LNCaP clone FGC (cell line): ENCODE data around the gene CCNT2.
A peak's percentile ranks its signal among the peaks of the same experiment; 100 is the strongest.

Experiments
- DNase-seq: peaks from one replicate; pipeline ENCODE4 v3.0.0-alpha.2; 2011; ENCODE audit warnings: low read depth
- H3K4me3 ChIP-seq: 2 replicates; pipeline ENCODE4 v1.5.1; 2011; ENCODE audit warnings: mild to moderate bottlenecking, low read depth, low read length, control low read depth
- TF ChIP-seq, protein P1 (sequence below): IDR thresholded peaks from 2 replicates; pipeline ENCODE4 v1.5.1; 2012; ENCODE audit warnings: mild to moderate bottlenecking; ENCODE audit not compliant: control insufficient read depth, insufficient read depth; ENCODE audit errors: extremely low read depth

Gene CCNT2

DNA sequence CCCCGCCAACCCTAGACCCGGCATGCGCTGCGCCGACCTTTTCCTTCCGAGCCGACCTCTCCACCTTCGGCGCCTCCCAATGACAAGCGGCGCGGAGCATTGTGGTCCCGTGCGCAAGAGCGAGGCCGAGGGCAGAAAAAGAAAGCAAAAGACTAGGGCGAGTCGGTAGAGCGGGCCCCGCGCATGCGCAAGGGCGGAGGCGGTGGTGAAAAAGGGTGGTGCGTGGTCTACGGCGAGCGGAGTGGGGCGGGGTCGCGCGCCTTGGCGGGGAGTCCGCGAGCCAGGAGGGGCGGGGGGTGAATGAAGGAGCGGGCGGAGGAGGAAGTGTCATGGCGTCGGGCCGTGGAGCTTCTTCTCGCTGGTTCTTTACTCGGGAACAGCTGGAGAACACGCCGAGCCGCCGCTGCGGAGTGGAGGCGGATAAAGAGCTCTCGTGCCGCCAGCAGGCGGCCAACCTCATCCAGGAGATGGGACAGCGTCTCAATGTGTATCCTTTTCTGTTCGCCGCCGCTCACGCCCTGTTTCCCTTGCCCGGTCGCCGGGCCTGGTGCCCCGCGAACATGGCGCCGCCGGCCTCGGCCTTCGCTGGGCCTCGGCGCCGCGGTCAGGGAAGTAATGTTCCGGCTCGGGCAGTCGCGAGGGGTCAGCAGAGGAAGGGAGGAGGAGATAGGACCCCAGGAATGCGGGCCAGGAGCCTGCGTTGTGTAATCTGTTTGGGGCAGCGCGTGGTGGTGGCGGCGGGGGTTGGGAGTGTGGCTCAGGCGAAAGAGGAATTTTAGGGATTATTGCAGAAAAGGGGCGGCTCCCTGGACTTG lies at the start of gene CCNT2:
TSS of gene CCNT2 (plus strand) at position 297 of the 815 bp plus-strand sequence. CDS start at position 330, 33 bp downstream.
- TF ChIP-seq, protein P1, sequence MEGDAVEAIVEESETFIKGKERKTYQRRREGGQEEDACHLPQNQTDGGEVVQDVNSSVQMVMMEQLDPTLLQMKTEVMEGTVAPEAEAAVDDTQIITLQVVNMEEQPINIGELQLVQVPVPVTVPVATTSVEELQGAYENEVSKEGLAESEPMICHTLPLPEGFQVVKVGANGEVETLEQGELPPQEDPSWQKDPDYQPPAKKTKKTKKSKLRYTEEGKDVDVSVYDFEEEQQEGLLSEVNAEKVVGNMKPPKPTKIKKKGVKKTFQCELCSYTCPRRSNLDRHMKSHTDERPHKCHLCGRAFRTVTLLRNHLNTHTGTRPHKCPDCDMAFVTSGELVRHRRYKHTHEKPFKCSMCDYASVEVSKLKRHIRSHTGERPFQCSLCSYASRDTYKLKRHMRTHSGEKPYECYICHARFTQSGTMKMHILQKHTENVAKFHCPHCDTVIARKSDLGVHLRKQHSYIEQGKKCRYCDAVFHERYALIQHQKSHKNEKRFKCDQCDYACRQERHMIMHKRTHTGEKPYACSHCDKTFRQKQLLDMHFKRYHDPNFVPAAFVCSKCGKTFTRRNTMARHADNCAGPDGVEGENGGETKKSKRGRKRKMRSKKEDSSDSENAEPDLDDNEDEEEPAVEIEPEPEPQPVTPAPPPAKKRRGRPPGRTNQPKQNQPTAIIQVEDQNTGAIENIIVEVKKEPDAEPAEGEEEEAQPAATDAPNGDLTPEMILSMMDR = no peak
- peak within 1 kb of the TSS; percentile 96 for H3K4me3 ChIP-seq
- peak; percentile 93 for DNase-seq

DNA sequence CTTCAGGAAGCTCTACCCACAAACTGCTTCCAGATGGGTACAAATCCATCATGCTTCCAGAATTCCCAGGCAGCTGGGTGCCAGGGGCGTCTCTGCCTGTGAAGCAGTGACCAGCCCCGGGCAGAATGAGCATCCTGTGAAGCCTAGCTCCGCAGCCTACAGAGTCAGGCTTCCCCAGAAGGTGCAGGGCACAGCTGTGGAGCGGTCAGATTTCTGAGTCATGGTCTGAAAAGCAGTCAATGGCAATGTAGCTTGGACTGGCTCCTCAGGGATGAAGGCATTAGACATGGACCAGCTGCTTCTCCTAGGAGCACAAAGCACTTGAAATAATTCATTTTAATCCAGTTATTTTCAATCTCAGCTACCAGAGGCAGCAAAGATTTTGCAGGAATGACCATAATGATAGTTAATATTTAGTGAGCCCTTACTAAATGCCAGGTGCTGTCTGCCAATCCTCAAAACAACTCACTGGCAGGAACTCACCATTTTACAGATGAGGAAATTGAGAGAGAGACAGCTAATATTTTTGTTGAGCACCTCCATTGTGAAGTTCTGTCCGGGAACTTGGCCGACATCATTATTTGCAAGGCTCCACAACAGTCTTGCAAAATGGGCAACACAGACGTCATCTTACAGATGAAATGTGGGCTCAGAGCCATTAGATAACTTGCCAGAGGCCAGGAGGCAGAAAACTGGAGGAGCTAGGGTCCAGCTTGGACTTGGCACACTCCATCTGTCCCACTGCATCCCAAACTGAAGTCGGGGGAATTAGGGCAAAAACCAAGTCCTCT lies 48.5 kb upstream of the CCNT2 start:
- DNase-seq = no peak
- TF ChIP-seq, protein P1 = no peak
- no peak overlapping the region for H3K4me3 ChIP-seq

DNA sequence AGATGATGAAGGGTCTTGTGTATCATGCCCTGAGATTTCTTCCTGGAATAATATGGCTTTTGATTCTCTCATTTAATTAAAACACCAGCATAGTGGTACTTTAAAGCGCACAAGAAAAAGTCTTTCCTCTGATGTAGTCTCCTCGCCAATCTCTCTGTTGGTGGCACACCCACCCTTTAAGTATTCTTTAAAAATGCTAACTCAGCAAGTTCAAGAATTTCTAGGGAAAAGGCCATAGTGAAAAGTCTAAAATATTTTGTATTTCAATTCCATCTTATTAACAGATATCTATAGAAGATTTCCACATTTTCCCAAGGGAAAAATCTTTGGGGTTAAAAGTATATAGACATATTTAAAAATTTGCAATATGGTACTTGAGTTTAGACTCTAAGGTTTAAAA lies 45.5 kb upstream of the CCNT2 start:
- no peak overlapping the region for H3K4me3 ChIP-seq
- DNase-seq = no peak
- TF ChIP-seq, protein P1 = no peak

DNA sequence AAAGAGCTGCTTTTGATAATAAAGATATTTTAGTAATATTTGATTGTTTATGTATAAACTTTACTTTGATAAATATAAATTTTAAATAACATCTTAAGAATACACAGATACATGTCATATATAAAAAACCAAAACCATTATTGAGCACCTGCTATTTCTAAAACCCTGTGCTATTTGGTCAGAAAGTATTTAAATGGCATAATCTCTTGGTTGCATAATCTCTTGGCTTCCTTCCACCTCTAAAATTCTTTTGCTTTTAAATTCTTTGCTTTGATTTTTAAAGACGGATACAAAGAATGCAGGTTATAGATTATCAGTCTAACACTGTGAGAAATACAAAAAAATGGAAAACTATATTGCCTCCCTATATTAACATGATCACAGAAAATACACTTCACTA lies 43.3 kb upstream of the CCNT2 start:
- TF ChIP-seq, protein P1 = no peak
- DNase-seq = no peak
- H3K4me3 ChIP-seq = no peak overlapping the region

DNA sequence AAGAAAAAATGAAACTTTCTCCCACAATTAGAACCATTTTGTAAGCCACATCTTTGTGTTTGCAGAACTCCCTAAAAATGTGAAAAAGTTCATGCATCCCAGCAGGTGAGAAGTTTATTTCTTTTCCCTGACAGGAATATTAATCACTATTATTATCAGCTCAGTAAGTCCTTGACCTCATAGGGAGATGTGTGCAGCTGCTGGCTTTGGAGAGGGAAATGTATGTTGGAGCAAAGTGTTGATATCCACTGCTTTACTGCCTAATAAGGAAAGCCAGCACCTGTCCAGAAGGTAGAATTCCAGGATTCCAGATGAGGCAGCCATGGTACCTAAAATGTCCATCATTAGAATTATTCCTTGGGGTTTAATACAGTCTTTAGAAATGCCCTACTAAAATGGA lies 35.8 kb upstream of the CCNT2 start:
- no peak for DNase-seq
- TF ChIP-seq, protein P1 = no peak

DNA sequence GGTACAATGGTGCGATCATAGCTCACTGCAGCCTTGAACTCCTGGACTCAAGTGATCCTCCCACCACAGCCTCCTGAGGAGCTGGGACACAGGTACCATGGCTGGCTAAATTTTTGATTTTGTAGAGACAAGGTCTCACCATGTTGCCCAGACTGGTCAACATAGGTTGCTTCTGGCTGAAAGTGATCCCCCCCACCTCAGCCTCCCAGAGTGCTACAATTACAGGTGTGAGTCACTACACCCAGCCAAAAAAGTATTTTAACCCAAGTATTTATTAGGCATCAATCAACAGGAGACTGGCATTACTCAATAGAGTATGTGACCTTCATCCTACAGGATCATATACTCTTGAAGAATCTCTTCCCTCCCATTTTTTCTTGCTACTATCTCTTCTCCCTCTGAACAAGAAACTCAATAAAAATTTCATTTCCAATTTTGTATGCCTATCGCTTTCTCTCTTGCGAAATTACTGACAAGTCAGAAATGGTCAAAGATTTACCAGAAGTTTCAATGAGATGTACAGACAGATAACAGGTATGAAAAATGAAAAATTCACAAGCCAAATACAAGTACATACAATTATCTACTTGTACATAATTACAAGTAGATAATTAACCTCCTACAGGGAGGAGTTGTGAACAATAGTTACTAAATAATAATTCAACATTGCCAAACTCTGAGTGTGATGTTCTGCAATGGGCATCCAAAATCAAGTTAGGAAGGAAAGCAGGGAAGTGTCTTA lies 34.9 kb upstream of the CCNT2 start:
- TF ChIP-seq, protein P1 = no peak
- H3K4me3 ChIP-seq = no peak overlapping the region
- no peak for DNase-seq

More for the DNA sequence above, 35.8 kb upstream of the CCNT2 start:
- no peak overlapping the region for H3K4me3 ChIP-seq
